G401 (cell line): Measurements from ENCODE around the gene TRPC4AP. TPM values are rescaled to one million over a fixed set of nuclear protein-coding genes. Genes with fewer than 3 reads are reported as not detected.

Source experiments
- DNase-seq: peaks from one replicate; pipeline ENCODE4 v3.0.0-alpha.2; 2015; ENCODE audit warnings: low spot score
- in situ Hi-C: cut with HindIII; loops from 2 replicates; pipeline ENCODE4 v1.10.0; 2016; ENCODE audit warnings: low sequenced_read_pairs, mixed read lengths
- total RNA-seq: library from RNA; depleted of rRNA; stranded (reverse); fragments of >200 nt; shearing (Covaris generic); gene quantifications from 2 replicates; pipeline ENCODE4 v1.2.3, GENCODE V29; 2014

Gene TRPC4AP
- total RNA-seq, 1 experiment from 2014 or later: 90.3 TPM

- in situ Hi-C loops: no loop called here
- DNase-seq: no peak
These were observed 70.8 kb downstream of the TRPC4AP start for GRCh38 chr20:35021831-35022230.

GRCh38 chr20:35021063-35021462 is 71.5 kb downstream of the TRPC4AP start:
- DNase-seq: peak; percentile 72
- in situ Hi-C loops: no loop called here

- DNase-seq: no peak
- in situ Hi-C loops: no loop called here
These were observed 72.3 kb downstream of the TRPC4AP start for GRCh38 chr20:35020108-35020928.

DNA sequence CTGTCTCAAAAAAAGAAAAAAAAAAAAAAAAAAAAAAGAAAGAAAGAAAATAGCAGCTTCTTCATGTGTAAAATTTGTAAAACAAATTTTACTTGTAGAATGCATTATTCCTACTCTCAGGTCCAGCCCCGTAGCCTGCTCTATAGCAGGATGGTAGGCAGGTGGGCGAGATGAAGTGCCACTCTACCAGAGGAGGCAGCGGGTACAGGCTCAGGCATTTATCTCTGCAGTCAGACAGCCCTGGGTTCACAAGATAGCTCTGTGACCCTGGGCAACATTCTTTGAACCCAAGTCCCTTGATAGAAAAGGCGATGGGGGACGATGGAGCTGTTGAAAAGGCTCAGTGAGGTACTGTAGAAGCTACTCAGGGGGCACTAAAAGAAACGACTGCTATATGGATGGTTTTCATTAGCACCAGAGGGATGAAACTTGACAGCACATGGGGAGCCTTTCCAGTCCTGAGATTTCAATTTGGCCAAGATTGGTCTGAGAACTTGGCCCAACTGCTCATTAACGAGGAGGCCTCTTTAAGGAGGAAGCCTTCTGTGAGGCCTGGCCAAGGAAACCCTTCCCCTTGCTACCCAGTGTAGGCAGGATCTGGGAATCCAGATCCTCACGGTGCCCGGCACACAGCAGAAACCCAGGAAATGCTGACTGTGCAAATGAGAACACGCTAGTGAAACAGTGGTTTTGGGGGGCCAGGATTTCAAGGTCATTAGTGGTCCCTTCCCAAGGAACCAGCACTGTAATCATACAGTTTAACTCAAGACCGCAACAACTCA is 73.8 kb downstream of the TRPC4AP start:
- in situ Hi-C loops: no loop called here

DNA sequence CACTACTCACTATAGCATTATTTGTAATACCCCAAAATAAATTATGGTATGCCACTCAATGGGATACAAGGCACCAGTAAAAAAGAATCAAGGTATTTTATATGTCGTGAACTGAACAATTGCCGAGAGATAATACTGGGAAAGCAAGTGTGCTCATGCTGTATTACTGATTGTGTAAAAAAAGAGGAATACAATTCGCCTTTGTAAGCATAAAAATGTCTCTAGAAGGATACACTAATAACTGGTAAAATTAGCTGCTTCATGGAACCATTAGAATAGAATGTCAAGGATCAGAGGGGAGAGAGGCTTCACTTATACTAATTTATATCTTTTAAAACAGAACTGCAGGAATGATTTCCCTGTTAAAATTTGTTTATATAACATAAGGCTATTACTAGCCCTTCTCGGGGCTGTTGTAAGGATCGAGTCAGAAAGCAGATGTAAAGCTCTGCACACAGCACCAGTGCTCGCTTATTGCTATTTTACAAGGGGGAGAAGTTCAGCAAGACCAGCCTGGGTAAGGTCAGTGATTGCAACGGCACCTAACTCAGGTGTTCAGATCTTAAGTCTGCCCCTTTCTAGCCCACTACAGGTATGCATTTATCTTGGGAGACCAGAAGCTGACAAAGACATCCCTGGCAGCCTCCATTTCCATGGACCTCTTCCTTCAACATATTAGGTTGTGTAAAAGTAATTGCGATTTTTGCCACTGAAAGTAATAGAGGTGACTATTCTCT is 75.3 kb downstream of the TRPC4AP start:
- in situ Hi-C loops: no loop called here
- no peak for DNase-seq

More for the DNA sequence above, 73.8 kb downstream of the TRPC4AP start:
- DNase-seq: no peak

GRCh38 chr20:35015863-35016193 is 76.8 kb downstream of the TRPC4AP start:
- in situ Hi-C loops: no loop called here
- no peak for DNase-seq

GRCh38 chr20:35014537-35014936 is 78.1 kb downstream of the TRPC4AP start:
- in situ Hi-C loops: no loop called here
- no peak for DNase-seq

- in situ Hi-C loops: no loop called here
- no peak for DNase-seq
These were observed 78.9 kb downstream of the TRPC4AP start for GRCh38 chr20:35013421-35014411.

- DNase-seq: no peak
- in situ Hi-C loops: no loop called here
These were observed 80.2 kb downstream of the TRPC4AP start for GRCh38 chr20:35012227-35013069.

GRCh38 chr20:35011589-35012226 is 80.9 kb downstream of the TRPC4AP start:
- DNase-seq: no peak
- in situ Hi-C loops: no loop called here

DNA sequence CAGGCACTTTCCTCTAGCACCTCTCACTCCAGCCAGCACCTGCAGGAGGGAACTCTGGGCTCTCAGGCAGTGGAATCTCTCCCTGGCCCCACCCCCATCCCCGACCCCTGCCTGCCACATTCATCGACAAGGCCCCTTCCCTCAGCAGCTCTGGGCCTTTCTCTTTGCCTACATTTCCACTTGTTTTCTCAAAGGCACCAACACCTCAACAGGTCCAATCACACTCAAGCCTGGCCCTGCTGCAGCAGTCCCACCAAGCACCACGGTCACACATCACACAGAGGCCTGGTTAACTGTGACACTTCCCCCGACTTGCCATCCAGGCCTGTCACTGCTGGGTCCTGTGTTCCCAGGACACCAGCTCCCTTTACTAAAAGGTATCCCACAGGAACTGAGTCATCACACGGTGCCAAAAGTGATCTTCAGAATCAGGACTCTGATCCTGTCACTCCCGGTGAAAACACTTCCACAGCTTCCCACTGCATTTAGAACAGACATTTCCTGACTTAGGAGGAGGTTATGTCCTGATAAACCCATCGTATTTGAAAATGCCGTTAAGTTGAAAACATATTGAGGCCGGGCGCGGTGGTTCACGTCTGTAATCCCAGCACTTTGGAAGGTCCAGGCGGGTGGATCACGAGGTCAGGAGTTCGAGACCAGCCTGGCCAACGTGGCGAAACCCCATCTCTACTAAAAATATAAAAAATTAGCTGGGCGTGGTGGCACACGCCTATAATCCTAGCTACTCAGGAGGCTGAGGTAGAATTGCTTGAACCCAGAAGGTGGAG is 82.0 kb downstream of the TRPC4AP start:
- in situ Hi-C loops: no loop called here
- DNase-seq: no peak

- in situ Hi-C loops: no loop called here
These were observed 82.8 kb downstream of the TRPC4AP start for GRCh38 chr20:35009665-35010328.

DNA sequence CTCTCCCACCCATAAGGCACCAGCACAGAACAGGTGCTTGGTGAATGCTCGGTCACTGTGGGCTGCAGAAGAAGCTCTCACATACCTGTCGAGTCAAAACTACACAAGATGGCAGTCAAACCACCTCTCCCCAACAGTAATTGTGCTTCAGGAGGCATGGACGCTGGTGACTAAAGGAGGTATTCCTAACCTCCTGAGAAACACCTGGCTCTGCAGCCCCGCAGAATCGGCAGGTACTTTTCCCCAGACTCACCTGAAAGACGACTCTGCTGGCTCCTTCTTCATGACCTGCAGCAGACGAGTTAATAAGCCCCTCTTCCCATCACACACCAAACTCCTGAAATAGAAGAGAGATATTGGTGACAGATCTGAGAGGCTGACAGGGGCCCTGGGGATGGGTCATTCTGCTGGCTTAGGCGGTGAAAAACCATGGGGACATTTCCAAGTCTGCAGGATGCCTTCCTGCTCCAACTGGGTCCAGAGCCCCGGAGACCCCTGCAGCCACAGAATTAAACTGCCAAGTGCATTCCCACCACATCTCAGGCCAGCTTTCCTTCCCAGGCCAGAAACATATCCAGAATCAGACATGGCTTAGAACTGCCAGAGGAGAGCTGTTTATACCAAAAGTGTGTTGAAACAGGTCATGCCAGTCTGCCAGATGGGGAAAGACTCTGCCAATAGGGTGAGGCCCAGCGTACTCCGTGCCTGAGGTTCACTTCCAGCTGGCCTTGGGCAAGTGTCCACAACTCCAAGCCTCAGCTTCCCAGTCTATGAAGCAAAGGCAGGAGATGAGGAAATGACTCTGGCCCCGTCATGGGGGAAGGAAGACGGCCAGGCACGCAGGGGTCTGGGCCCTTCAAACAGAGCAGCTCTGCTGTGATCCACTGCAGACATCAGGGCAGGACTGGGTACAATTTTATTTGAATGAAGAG is 83.9 kb downstream of the TRPC4AP start:
- no peak for DNase-seq
- in situ Hi-C loops: no loop called here

More at GRCh38 chr20:35009665-35010328, 82.8 kb downstream of the TRPC4AP start:
- DNase-seq: no peak

GRCh38 chr20:35007891-35008290 is 84.7 kb downstream of the TRPC4AP start:
- no peak for DNase-seq

DNA sequence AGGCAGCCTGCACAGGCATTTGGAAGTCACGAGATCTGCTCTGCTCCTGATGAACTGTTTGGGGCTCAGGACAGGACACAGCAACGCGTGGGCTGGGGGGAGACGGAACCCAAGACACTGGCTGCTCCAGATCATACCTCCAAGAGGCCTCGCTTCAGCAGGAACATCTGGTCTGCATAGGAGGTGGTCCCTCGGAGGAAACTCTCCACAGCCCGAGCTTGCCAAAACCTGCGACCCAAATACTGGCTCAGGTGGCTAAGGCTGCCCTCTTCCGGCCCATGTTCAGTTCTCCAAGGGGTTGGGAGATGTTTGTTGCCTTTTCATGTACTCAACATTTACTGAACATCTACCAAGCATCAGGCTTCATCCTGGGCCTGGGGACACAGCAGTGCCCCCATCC is 85.2 kb downstream of the TRPC4AP start:
- peak; percentile 75 for DNase-seq
- in situ Hi-C loops: no loop called here

More at GRCh38 chr20:35007891-35008290, 84.7 kb downstream of the TRPC4AP start:
- in situ Hi-C loops: no loop called here
